H1 (cell line): ENCODE data around the gene KCNN4. TPM values are rescaled to one million over a fixed set of nuclear protein-coding genes. Genes with fewer than 3 reads are reported as not detected.

Source experiments
- CTCF ChIA-PET: fragments of 300-600 bp; sonication (Branson Sonifier 250); formaldehyde crosslinking; loops from one replicate; lab custom pipeline; 2021; ENCODE audit not compliant: partially characterized antibody; lab: Charles Lee
- POLR2A ChIA-PET: fragments of 300-600 bp; sonication (Branson Sonifier 250); formaldehyde crosslinking; loops from one replicate; lab custom pipeline; 2021; ENCODE audit warnings: inconsistent platforms; ENCODE audit not compliant: partially characterized antibody; lab: Charles Lee
- DNase-seq, 2 experiments: peaks; one replicate each; pipeline versions ENCODE4 v3.0.0 to v3.0.0-alpha.2; 2010 to 2022; ENCODE audit warnings: low spot score in 2 of 2, low read depth in 1 of 2, mixed read lengths in 1 of 2
- FAIRE-seq: peaks from 2 replicates; lab custom pipeline; 2011; peaks lifted over from hg19 to GRCh38; lab: Jason Lieb, UNC
- H2AFZ ChIP-seq: 2 replicates; pipeline ENCODE4 v1.8.1; 2012; ENCODE audit warnings: low read length, inconsistent platforms
- H2AK5ac ChIP-seq: 2 replicates; pipeline ENCODE4 v1.6.1; 2013; ENCODE audit warnings: low read depth, low read length
- H2BK120ac ChIP-seq: replicated peaks from 2 replicates; pipeline ENCODE3; 2013; ENCODE audit warnings: low read depth, low read length, inconsistent platforms
- H2BK12ac ChIP-seq: 2 replicates; pipeline ENCODE4 v1.6.1; 2013; ENCODE audit warnings: low read depth, low read length
- H2BK15ac ChIP-seq: 2 replicates; pipeline ENCODE4 v1.6.1; 2013; ENCODE audit warnings: low read length
- H2BK20ac ChIP-seq: 2 replicates; pipeline ENCODE4 v1.6.1; 2013; ENCODE audit warnings: low read length
- H2BK5ac ChIP-seq: 2 replicates; pipeline ENCODE4 v1.6.1; 2013; ENCODE audit warnings: low read depth, low read length
- H3K14ac ChIP-seq: 2 replicates; pipeline ENCODE4 v1.6.1; 2013; ENCODE audit warnings: inconsistent platforms; ENCODE audit not compliant: insufficient read length
- H3K18ac ChIP-seq: 2 replicates; pipeline ENCODE4 v1.6.1; 2013; ENCODE audit warnings: low read length; ENCODE audit errors: extremely low read depth
- H3K23ac ChIP-seq: 2 replicates; pipeline ENCODE4 v1.6.1; 2013; ENCODE audit warnings: inconsistent platforms; ENCODE audit not compliant: insufficient read length
- H3K23me2 ChIP-seq: 2 replicates; pipeline ENCODE4 v1.6.1; 2013; ENCODE audit warnings: low read depth, low read length
- H3K27ac ChIP-seq: 2 replicates; pipeline ENCODE4 v1.6.1; 2011; ENCODE audit warnings: low read depth, low read length, inconsistent platforms
- H3K27me3 ChIP-seq, 4 experiments: replicated peaks in 1 of 4; 1 replicate in 1 of 4; 2 replicates in 3 of 4; pipeline versions ENCODE4 v1.6.1 to v1.8.1; 2011 to 2013; ENCODE audit warnings: low read length in 3 of 4, mild to moderate bottlenecking in 3 of 4, inconsistent platforms in 2 of 4, mixed read lengths in 2 of 4, moderate library complexity in 1 of 4; ENCODE audit not compliant: control insufficient read depth in 3 of 4, insufficient read depth in 3 of 4; ENCODE audit errors: extremely low read depth in 1 of 4
- H3K36me3 ChIP-seq, 4 experiments: 2 replicates each; pipeline versions ENCODE4 v1.6.1 to v1.8.1; 2011 to 2013; ENCODE audit warnings: mild to moderate bottlenecking in 4 of 4, low read length in 3 of 4, moderate library complexity in 2 of 4, control low read depth in 1 of 4, inconsistent platforms in 1 of 4; ENCODE audit not compliant: insufficient read depth in 4 of 4, control insufficient read depth in 2 of 4
- H3K4ac ChIP-seq: replicated peaks from 2 replicates; pipeline ENCODE3; 2013; ENCODE audit warnings: low read length, low read depth, mixed read lengths, inconsistent platforms; ENCODE audit not compliant: insufficient read length
- H3K4me1 ChIP-seq, 4 experiments: replicated peaks in 1 of 4; 1 replicate in 1 of 4; 2 replicates in 3 of 4; pipeline versions ENCODE4 v1.6.1 to v1.8.1; 2011 to 2013; ENCODE audit warnings: low read length in 3 of 4, inconsistent platforms in 2 of 4, mixed read lengths in 1 of 4; ENCODE audit not compliant: insufficient read depth in 4 of 4, control insufficient read depth in 3 of 4
- H3K4me2 ChIP-seq, 2 experiments: 2 replicates each; pipeline versions ENCODE4 v1.6.1 to v1.8.1; 2011 to 2013; ENCODE audit warnings: low read depth in 2 of 2, low read length in 2 of 2, control low read depth in 1 of 2, inconsistent platforms in 1 of 2, mild to moderate bottlenecking in 1 of 2; ENCODE audit not compliant: insufficient read depth in 1 of 2
- H3K4me3 ChIP-seq, 4 experiments: fragments of 200-600, 300-600 bp in 1 of 4; sonication (generic), shearing (Covaris generic), sonication (Bioruptor Twin) in 1 of 4; 2 replicates each; pipeline versions ENCODE4 v1.5.1 to v1.8.1; 2011 to 2016; ENCODE audit warnings: low read length in 4 of 4, low read depth in 3 of 4, control low read depth in 2 of 4, inconsistent platforms in 2 of 4, mild to moderate bottlenecking in 2 of 4, mixed read lengths in 1 of 4, moderate library complexity in 1 of 4; ENCODE audit not compliant: insufficient read depth in 2 of 4; ENCODE audit errors: extremely low read depth in 1 of 4
- H3K56ac ChIP-seq: replicated peaks from 2 replicates; pipeline ENCODE3; 2013; ENCODE audit warnings: low read depth, mild to moderate bottlenecking, mixed read lengths, low read length, inconsistent platforms; ENCODE audit not compliant: insufficient read length
- H3K79me1 ChIP-seq: 2 replicates; pipeline ENCODE4 v1.6.1; 2013; ENCODE audit warnings: low read depth, low read length, control low read depth
- H3K79me2 ChIP-seq, 2 experiments: 2 replicates each; pipeline versions ENCODE4 v1.6.1 to v1.8.1; 2012 to 2013; ENCODE audit warnings: low read length in 2 of 2, mild to moderate bottlenecking in 2 of 2, inconsistent platforms in 1 of 2; ENCODE audit not compliant: insufficient read depth in 2 of 2, control insufficient read depth in 1 of 2
- H3K9ac ChIP-seq, 4 experiments: replicated peaks in 1 of 4; 1 replicate in 1 of 4; 2 replicates in 3 of 4; pipeline versions ENCODE4 v1.6.1 to v1.8.1; 2011 to 2013; ENCODE audit warnings: low read depth in 3 of 4, low read length in 3 of 4, control low read depth in 2 of 4, mild to moderate bottlenecking in 2 of 4, moderate library complexity in 2 of 4, inconsistent platforms in 1 of 4; ENCODE audit errors: extremely low read depth in 1 of 4
- H3K9me3 ChIP-seq, 2 experiments: 2 replicates each; pipeline versions ENCODE4 v1.6.1 to v1.8.1; 2012 to 2013; ENCODE audit warnings: mild to moderate bottlenecking in 2 of 2, moderate library complexity in 2 of 2, control low read depth in 1 of 2, inconsistent platforms in 1 of 2, low read depth in 1 of 2, low read length in 1 of 2, mixed read lengths in 1 of 2; ENCODE audit not compliant: insufficient read depth in 2 of 2
- H4K20me1 ChIP-seq, 2 experiments: replicated peaks in 1 of 2; 2 replicates each; pipeline versions ENCODE3 to v1.8.1; 2011 to 2013; ENCODE audit warnings: inconsistent platforms in 2 of 2, low read length in 2 of 2, mild to moderate bottlenecking in 1 of 2; ENCODE audit not compliant: insufficient read depth in 2 of 2, control insufficient read depth in 1 of 2
- H4K5ac ChIP-seq: 2 replicates; pipeline ENCODE4 v1.6.1; 2013; ENCODE audit warnings: low read length, low read depth, mixed read lengths, inconsistent platforms; ENCODE audit not compliant: insufficient read length
- H4K8ac ChIP-seq: 2 replicates; pipeline ENCODE4 v1.8.0; 2013; ENCODE audit warnings: mild to moderate bottlenecking, moderate library complexity, low read length, inconsistent platforms; ENCODE audit not compliant: insufficient read depth; ENCODE audit errors: extremely low read depth
- H4K91ac ChIP-seq: replicated peaks from 2 replicates; pipeline ENCODE3; 2013; ENCODE audit warnings: low read length, mixed read lengths, inconsistent platforms; ENCODE audit not compliant: insufficient read length
- BACH1 ChIP-seq: IDR thresholded peaks from 2 replicates; pipeline ENCODE4 v1.6.1; 2012; ENCODE audit warnings: low read length, improper control_type of control experiment
- CHD1 ChIP-seq: IDR thresholded peaks from 2 replicates; pipeline ENCODE4 v1.6.1; 2012; ENCODE audit warnings: low read depth, low read length, improper control_type of control experiment
- SUZ12 ChIP-seq: fragments of 200-600 bp; sonication (generic); IDR thresholded peaks from 2 replicates; pipeline ENCODE4 v1.6.1; 2012; ENCODE audit warnings: mild to moderate bottlenecking, inconsistent platforms, low read length, moderate library complexity, mixed read lengths
- TAF1 ChIP-seq: IDR thresholded peaks from 2 replicates; pipeline ENCODE4 v1.6.1; 2011; ENCODE audit warnings: mild to moderate bottlenecking, low read depth, low read length
- WGBS, 2 experiments: shearing (Covaris generic) in 1 of 2; methylation state at CpG; one replicate each; pipeline versions ENCODE4 v1.1.6 to v1.1.7; 2013 to 2015; ENCODE audit warnings: low lambda C conversion rate in 2 of 2, mixed read lengths in 2 of 2, inconsistent platforms in 1 of 2, low coverage in 1 of 2, missing lambda C conversion rate in 1 of 2; ENCODE audit not compliant: insufficient replicate concordance in 2 of 2, insufficient coverage in 1 of 2, insufficient read length in 1 of 2; ENCODE audit errors: extremely low coverage in 1 of 2, missing lambda C conversion rate in 1 of 2; 5-methylcytosine and 5-hydroxymethylcytosine counted together
- polyA plus RNA-seq, 7 experiments: library from polyadenylated mRNA; depleted of rRNA in 3 of 7; stranded (reverse) in 5 of 7; unstranded in 2 of 7; fragments of >200 nt in 5 of 7; fragments of 200-250 nt in 2 of 7; gene quantifications; 1 replicate in 5 of 7; 2 replicates in 1 of 7; 4 replicates in 1 of 7; pipeline versions ENCODE4 v1.2.1 to v1.2.3, GENCODE V29; 2011 to 2013; ENCODE audit warnings: missing spikeins in 2 of 7, mixed read lengths in 2 of 7
- total RNA-seq: library from RNA; stranded (reverse); fragmentation: NEBNext Ultra II Directional; extraction: Animal tissue kit (Norgen Biotek cat#: 25700); gene quantifications from 2 replicates; pipeline ENCODE4 v1.2.1, GENCODE V29; 2021

Gene KCNN4
- total and polyA plus RNA-seq, 2 of the 8 experiments (the other 6 are each of a cell fraction or from before 2014, with no cell fraction given) = 0.78 to 1.5 TPM

- Histone ChIP-seq H4K5ac (no peak overlapping the region), H3K79me2 (no peaks in the 10 kb centered on the region), H3K9me3 (no peaks in the 10 kb centered on the region), H3K36me3 (no peaks in the 10 kb centered on the region), H3K23ac (no peak overlapping the region), H2BK20ac (no peak overlapping the region), H4K20me1 (peaks cover 0 to 4% of the 10 kb centered on the region in 2 experiments), H3K4me1 (peaks cover 0 to 9% (median 5%) of the 10 kb centered on the region in 4 experiments; a peak in 5 of 7 replicates), H2BK5ac (peak overlapping the region; percentile 87), H2BK120ac (no peak overlapping the region), H4K8ac (no peak overlapping the region), H3K4me3 (no peak overlapping the region), H3K18ac (peak overlapping the region; percentile 32; the same call in 1 of the 2 replicates), H3K27me3 (no peaks in the 10 kb centered on the region; a peak in 1 of 7 replicates), H3K79me1 (no peaks in the 10 kb centered on the region; the same call in 1 of the 2 replicates), H3K27ac (no peak overlapping the region), H3K4ac (no peak overlapping the region), H3K23me2 (0 out of 2 replicates have a peak, but pooled peaks cover 2% of the 10 kb centered on the region), H2AK5ac (0 out of 2 replicates have a peak overlapping the region, but pooled peaks have one; percentile 40), H2BK12ac (peak overlapping the region; percentile 84; the same call in 1 of the 2 replicates), H2BK15ac (peak overlapping the region; percentile 75), H4K91ac (peak overlapping the region; percentile 87), H3K14ac (no peak overlapping the region), H3K4me2 (no peak overlapping the region), H3K9ac (no peak overlapping the region), H3K56ac (no peak overlapping the region), H2AFZ (no peak overlapping the region)
- no peak for FAIRE-seq
- WGBS, 2 experiments = 87% methylated on average over 19 of the region's 24 CpGs; no CpG with 5 or more reads in 1 of the 2 experiments
- POLR2A ChIA-PET = no interaction called here
- TF ChIP-seq CHD1 (no peak), SUZ12 (no peak), TAF1 (no peak), BACH1 (no peak)
- DNase-seq = no peak
- CTCF ChIA-PET = interaction anchor here (37.0 kb wide), 1 partner anchor 26 kb away, joined by 703 read pairs; the partner anchor contains the start of gene SMG9
Observed at GRCh38 chr19:43782689-43783231, 2.0 kb upstream of the KCNN4 start.
